Activated CD4-positive, CD25-positive, alpha-beta regulatory T cell treated with anti-CD3 and anti-CD28 coated beads, Interleukin-2, amount 50 U/mL, for 24 hours (primary cell): ENCODE data around the gene MN1.
A peak's percentile ranks its signal among the peaks of the same experiment; 100 is the strongest.

Experiments used
- ATAC-seq, 2 donors: fragments of 150-1000 bp; cut with Tn5 transposase; one replicate each; pipeline ENCODE4 v1.10.0; 2021; ENCODE audit warnings: mild to moderate bottlenecking in 1 of 2, moderate library complexity in 1 of 2

The MN1 gene

GRCh38 chr22:27825174-27825573, 23.6 kb upstream of the MN1 start:
- no peak for ATAC-seq

- no peak for ATAC-seq
Observed at GRCh38 chr22:27823221-27823620, 21.7 kb upstream of the MN1 start.

- ATAC-seq = no peak
Observed at GRCh38 chr22:27820896-27821866, 19.6 kb upstream of the MN1 start.

- ATAC-seq = no peak
Observed at GRCh38 chr22:27816552-27816951, 15.0 kb upstream of the MN1 start.

GRCh38 chr22:27815826-27816530, 14.4 kb upstream of the MN1 start:
- ATAC-seq = no peak

- no peak for ATAC-seq
Observed at GRCh38 chr22:27814993-27815392, 13.4 kb upstream of the MN1 start.

- no peak for ATAC-seq
Observed at GRCh38 chr22:27811778-27812177, 10.2 kb upstream of the MN1 start.

- ATAC-seq = no peak
Observed at GRCh38 chr22:27810609-27811151, 9.1 kb upstream of the MN1 start.

- no peak for ATAC-seq
Observed at GRCh38 chr22:27809700-27810608, 8.4 kb upstream of the MN1 start.

- ATAC-seq = no peak
Observed at GRCh38 chr22:27809226-27809603, 7.7 kb upstream of the MN1 start.

GRCh38 chr22:27808451-27809225, 7.1 kb upstream of the MN1 start:
- no peak for ATAC-seq

GRCh38 chr22:27805841-27806240, 4.3 kb upstream of the MN1 start:
- no peak for ATAC-seq

- ATAC-seq = peak in 1 of 2 donors; percentile 40
Observed at GRCh38 chr22:27804470-27805297, 3.1 kb upstream of the MN1 start.

GRCh38 chr22:27803841-27804415, 2.4 kb upstream of the MN1 start:
- ATAC-seq = no peak

- ATAC-seq = peak; percentile 4 to 6
Observed at GRCh38 chr22:27802346-27803073, 954 bp upstream of the MN1 start.

- ATAC-seq = peak; percentile 27 to 51
Observed at GRCh38 chr22:27801202-27801615, 347 bp downstream of the MN1 start.

- ATAC-seq = peak in 1 of 2 donors; percentile 14
Observed at GRCh38 chr22:27800250-27801201, 1.0 kb downstream of the MN1 start.

- ATAC-seq = no peak
Observed at GRCh38 chr22:27799827-27800249, 1.7 kb downstream of the MN1 start.
